ENCODE data around the gene ATG12. TPM values are rescaled to one million over a fixed set of nuclear protein-coding genes. Genes with fewer than 3 reads are reported as not detected.
A peak's percentile ranks its signal among the peaks of the same experiment; 100 is the strongest.
"Not testable (repeated sequence)": the region's sequence is repeated elsewhere in the genome, so short reads cannot be mapped to it uniquely, and the experiment has no call there.

ATG12 gene
- polyA plus RNA-seq, 3 donors from 2014 or later, result 91.5 to 140 (median 130) TPM

DNA sequence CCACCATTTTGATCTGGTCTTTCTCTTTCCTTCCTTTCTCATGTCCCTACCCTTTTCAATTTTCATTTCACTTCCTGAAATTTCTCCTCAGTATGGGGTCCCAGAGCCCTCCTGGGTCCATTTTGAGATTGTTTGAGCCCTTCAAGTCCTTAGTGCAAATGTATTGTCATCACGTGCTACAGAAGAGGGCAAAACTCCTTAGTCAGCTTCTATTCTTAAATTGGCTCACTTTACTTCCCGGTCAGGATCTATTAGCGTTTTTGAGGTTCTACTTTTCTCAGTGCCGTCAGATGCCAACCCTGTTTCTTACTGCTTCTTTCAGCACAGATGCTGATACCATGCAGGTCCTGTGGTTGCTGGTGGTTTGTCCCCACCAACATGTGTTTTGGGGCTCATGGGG is 5.9 kb downstream of the ATG12 start:
- peaks cover 34 to 58% of the 10 kb centered on the region in 2 donors for H3K4me1 Mint-ChIP-seq
- H3K4me3 Mint-ChIP-seq, result no peak overlapping the region
- peaks cover 18 to 31% (median 26%) of the 10 kb centered on the region in 3 donors for H3K36me3 Mint-ChIP-seq

GRCh38 chr5:115831163-115831768 is 10.1 kb downstream of the ATG12 start:
- Mint-ChIP-seq H3K36me3 (peaks cover 17 to 40% (median 28%) of the 10 kb centered on the region in 3 donors), H3K27me3 (ENCODE audit: low read depth in 3 of 3) (no peaks in the 10 kb centered on the region), H3K9me3 (no peaks in the 10 kb centered on the region), H3K4me1 (peaks cover 4 to 19% of the 10 kb centered on the region in 2 donors), H3K27ac (peak overlapping the region in 5 of 6 donors; percentile 4 to 59 (median 28)), H3K4me3 (no peak overlapping the region)
- DNase-seq, result peak; percentile 31 to 40 (median 32)

More for the DNA sequence above, 5.9 kb downstream of the ATG12 start:
- DNase-seq, result no peak
- Mint-ChIP-seq H3K27ac (peak overlapping the region in 2 of 6 donors; percentile 17 to 48), H3K27me3 (ENCODE audit: low read depth in 3 of 3) (peaks cover 0 to 3% (median 0%) of the 10 kb centered on the region in 3 donors), H3K9me3 (no peaks in the 10 kb centered on the region)

DNA sequence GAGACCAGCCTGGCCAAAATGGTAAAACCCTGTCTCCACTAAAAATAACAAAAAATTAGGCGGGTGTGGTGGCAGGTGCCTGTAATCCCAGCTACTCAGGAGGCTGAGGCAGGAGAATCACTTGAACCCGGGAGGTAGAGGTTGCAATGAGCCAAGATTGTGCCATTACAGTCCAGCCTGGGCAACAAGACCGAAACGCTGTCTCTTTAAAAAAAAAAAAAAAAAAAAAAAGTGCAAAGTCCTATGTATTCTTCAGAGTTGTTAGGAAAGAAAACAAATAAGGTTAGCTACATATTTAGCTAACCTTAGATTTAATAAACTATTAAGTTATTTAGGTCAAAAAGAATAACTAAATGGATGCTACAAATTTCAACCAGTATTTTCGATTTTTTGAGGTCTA is 11.5 kb downstream of the ATG12 start:
- Mint-ChIP-seq H3K36me3 (peaks cover 11 to 31% (median 20%) of the 10 kb centered on the region in 3 donors), H3K27me3 (ENCODE audit: low read depth in 3 of 3) (peaks cover 0 to 2% (median 0%) of the 10 kb centered on the region in 3 donors), H3K4me1 (peaks cover 2 to 13% of the 10 kb centered on the region in 2 donors), H3K27ac (no peak overlapping the region), H3K4me3 (no peak overlapping the region), H3K9me3 (peaks cover 0 to 2% (median 0%) of the 10 kb centered on the region in 6 donors)
- no peak for DNase-seq

DNA sequence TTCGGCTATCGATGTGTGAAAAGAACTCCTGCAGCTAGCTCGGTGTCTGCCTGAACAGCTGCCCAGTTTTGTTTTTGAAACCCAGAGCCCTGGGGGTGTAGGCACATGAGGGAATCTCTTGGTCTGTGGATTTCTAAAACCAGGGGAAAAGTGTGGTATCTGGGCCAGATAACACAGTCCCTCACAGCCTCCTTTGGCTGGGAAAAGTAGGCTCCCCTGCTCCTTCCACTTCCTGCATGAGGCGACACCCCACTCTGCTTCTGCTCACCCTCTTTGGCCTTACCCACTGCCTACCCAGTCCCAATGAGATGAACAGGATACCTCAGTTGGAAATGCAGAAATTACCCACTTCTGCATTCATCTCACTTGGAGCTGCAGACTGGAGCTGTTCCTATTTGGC is 15.4 kb downstream of the ATG12 start:
- peaks cover 0 to 17% (median 2%) of the 10 kb centered on the region in 6 donors for H3K9me3 Mint-ChIP-seq
- no peak overlapping the region for H3K27ac Mint-ChIP-seq
- H3K4me1 Mint-ChIP-seq, result peaks cover 0 to 2% of the 10 kb centered on the region in 2 donors
- no peak overlapping the region for H3K4me3 Mint-ChIP-seq
- peaks cover 2 to 5% (median 2%) of the 10 kb centered on the region in 3 donors for H3K27me3 Mint-ChIP-seq (ENCODE audit: low read depth in 3 of 3)
- DNase-seq, result no peak
- peaks cover 6 to 16% (median 6%) of the 10 kb centered on the region in 3 donors for H3K36me3 Mint-ChIP-seq

- H3K36me3 Mint-ChIP-seq, result peaks cover 5 to 15% (median 5%) of the 10 kb centered on the region in 3 donors
- H3K9me3 Mint-ChIP-seq, result peaks cover 0 to 17% (median 3%) of the 10 kb centered on the region in 6 donors
- H3K4me3 Mint-ChIP-seq; H3K27me3 Mint-ChIP-seq (ENCODE audit: low read depth in 3 of 3); H3K4me1 Mint-ChIP-seq; H3K27ac Mint-ChIP-seq; DNase-seq: not testable (repeated sequence)
Observed at GRCh38 chr5:115824983-115825382, 16.4 kb downstream of the ATG12 start.

DNA sequence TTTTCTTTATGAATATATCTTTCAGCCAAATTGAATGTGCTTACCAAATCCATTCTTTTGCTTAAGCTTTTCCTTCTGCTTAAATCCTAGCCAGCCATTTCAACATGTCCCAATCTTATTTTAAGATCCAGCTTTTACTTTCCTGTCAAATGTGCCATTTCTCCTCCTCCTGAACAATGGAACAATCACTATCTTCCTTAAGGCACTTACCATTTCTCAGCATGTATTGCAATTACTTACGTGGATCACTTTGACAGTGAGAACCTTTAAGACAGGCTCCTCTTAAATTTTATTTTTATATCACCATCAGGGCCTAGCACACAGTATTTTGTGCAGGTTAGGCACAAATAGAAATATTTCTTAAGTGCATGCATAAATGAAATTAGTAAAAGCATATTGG is 20.5 kb downstream of the ATG12 start:
- peaks cover 0 to 8% of the 10 kb centered on the region in 2 donors for H3K4me1 Mint-ChIP-seq
- no peaks in the 10 kb centered on the region for H3K36me3 Mint-ChIP-seq
- H3K27ac Mint-ChIP-seq, result no peak overlapping the region
- H3K9me3 Mint-ChIP-seq, result peaks cover 0 to 17% (median 3%) of the 10 kb centered on the region in 6 donors
- no peak overlapping the region for H3K4me3 Mint-ChIP-seq
- no peak for DNase-seq
- peaks cover 13 to 24% (median 16%) of the 10 kb centered on the region in 3 donors for H3K27me3 Mint-ChIP-seq (ENCODE audit: low read depth in 3 of 3)

- H3K4me1 Mint-ChIP-seq, result peaks cover 7 to 11% of the 10 kb centered on the region in 2 donors
- H3K27ac Mint-ChIP-seq, result no peak overlapping the region
- peaks cover 0 to 15% (median 2%) of the 10 kb centered on the region in 6 donors for H3K9me3 Mint-ChIP-seq
- H3K4me3 Mint-ChIP-seq, result no peak overlapping the region
- H3K27me3 Mint-ChIP-seq (ENCODE audit: low read depth in 3 of 3), result peaks cover 20 to 39% (median 28%) of the 10 kb centered on the region in 3 donors
- DNase-seq, result no peak
- no peaks in the 10 kb centered on the region for H3K36me3 Mint-ChIP-seq
Observed at GRCh38 chr5:115818821-115819220, 22.5 kb downstream of the ATG12 start.

DNA sequence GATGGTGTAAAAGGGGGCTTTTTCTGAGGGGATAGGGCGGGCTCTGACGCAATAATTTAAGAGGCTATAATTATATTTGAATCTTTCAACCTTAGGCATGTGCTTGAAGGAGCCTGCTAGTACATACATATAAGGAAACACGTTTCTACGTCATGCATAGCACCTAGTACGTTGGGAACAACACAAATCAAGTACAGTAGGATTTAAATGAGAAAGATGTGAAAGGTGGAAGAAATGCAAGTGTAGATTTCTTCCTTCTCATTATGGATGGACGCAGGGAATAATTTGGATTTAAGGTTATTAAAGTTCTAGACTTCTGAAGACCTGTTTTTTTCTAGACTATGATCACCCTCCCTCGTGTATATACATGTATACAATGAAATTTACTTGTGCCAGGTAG is 24.0 kb downstream of the ATG12 start:
- DNase-seq, result no peak
- H3K36me3 Mint-ChIP-seq, result no peaks in the 10 kb centered on the region
- H3K4me3 Mint-ChIP-seq, result no peak overlapping the region
- H3K9me3 Mint-ChIP-seq, result peaks cover 0 to 6% (median under 1%) of the 10 kb centered on the region in 6 donors
- H3K27ac Mint-ChIP-seq, result no peak overlapping the region
- H3K27me3 Mint-ChIP-seq (ENCODE audit: low read depth in 3 of 3), result peaks cover 19 to 45% (median 35%) of the 10 kb centered on the region in 3 donors
- H3K4me1 Mint-ChIP-seq, result peaks cover 7 to 11% of the 10 kb centered on the region in 2 donors

GRCh38 chr5:115816226-115817081 is 24.9 kb downstream of the ATG12 start, which contains the start of gene CDO1:
Gene CDO1, minus strand, starts transcription at chr5:115816659. Its CDS starts 262 bp downstream, at chr5:115816397.
- Mint-ChIP-seq H3K4me1 (peaks cover 7 to 11% of the 10 kb centered on the region in 2 donors), H3K27ac (no peak within 1 kb of the TSS), H3K36me3 (no peaks in the 10 kb centered on the region), H3K27me3 (ENCODE audit: low read depth in 3 of 3) (peaks cover 19 to 47% (median 37%) of the 10 kb centered on the region in 3 donors), H3K4me3 (peak within 1 kb of the TSS in 4 of 5 donors; percentile 16 to 55 (median 48)), H3K9me3 (peaks cover 0 to 2% (median under 1%) of the 10 kb centered on the region in 6 donors)
- no peak for DNase-seq

- Mint-ChIP-seq H3K9me3 (peaks cover 0 to 2% (median 0%) of the 10 kb centered on the region in 6 donors), H3K27me3 (ENCODE audit: low read depth in 3 of 3) (peaks cover 19 to 50% (median 39%) of the 10 kb centered on the region in 3 donors), H3K4me3 (peak overlapping the region in 2 of 5 donors; percentile 16 to 48), H3K27ac (no peak overlapping the region), H3K4me1 (peaks cover 7 to 11% of the 10 kb centered on the region in 2 donors), H3K36me3 (no peaks in the 10 kb centered on the region)
- DNase-seq, result no peak
Observed at GRCh38 chr5:115815693-115816225, 25.6 kb downstream of the ATG12 start.

DNA sequence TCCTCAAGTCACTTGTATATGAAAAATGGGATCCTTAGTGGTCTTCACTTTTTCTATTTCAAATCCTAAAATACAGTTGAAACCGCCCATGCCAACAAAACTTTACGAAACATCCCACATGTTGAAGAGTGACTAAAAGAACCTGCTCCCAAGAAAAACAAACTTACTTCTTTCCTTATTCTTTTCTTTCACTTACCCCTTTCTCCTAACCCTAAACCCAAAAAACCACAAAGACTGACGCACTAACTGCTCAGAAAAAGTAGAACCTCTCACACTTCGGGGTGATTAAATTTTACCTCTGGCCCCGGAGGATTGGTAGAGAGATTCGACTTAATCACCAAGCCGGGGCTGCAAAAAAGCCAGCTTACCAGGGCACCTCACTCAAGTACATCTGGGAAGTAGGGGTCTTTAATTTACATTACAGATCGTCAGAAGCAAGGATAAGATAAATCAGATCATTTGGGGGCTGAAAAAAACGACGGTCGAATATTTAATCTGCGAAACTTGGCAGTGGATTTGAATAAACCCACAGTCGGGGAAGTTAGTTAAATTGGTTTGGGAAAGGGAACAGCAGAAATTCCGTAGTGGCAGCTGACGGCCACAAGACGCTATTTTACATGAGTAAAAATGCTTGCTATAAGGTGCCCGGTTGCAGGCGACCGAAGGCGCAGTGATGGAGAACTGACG is 26.2 kb downstream of the ATG12 start:
- H3K27ac Mint-ChIP-seq, result no peak overlapping the region
- H3K4me1 Mint-ChIP-seq, result peaks cover 7 to 11% of the 10 kb centered on the region in 2 donors
- H3K36me3 Mint-ChIP-seq, result no peaks in the 10 kb centered on the region
- peaks cover 19 to 47% (median 39%) of the 10 kb centered on the region in 3 donors for H3K27me3 Mint-ChIP-seq (ENCODE audit: low read depth in 3 of 3)
- peaks cover 0 to 2% (median 0%) of the 10 kb centered on the region in 6 donors for H3K9me3 Mint-ChIP-seq
- no peak for DNase-seq
- H3K4me3 Mint-ChIP-seq, result peak overlapping the region in 4 of 5 donors; percentile 2 to 48 (median 21)

- H3K36me3 Mint-ChIP-seq, result no peaks in the 10 kb centered on the region
- no peak overlapping the region for H3K27ac Mint-ChIP-seq
- peaks cover 14 to 40% (median 39%) of the 10 kb centered on the region in 3 donors for H3K27me3 Mint-ChIP-seq (ENCODE audit: low read depth in 3 of 3)
- H3K4me3 Mint-ChIP-seq, result no peak overlapping the region
- peaks cover 7 to 11% of the 10 kb centered on the region in 2 donors for H3K4me1 Mint-ChIP-seq
- peak in 2 of 3 donors; percentile 21 to 25 for DNase-seq
- peaks cover 0 to under 1% (median 0%) of the 10 kb centered on the region in 6 donors for H3K9me3 Mint-ChIP-seq
Observed at GRCh38 chr5:115813719-115814118, 27.6 kb downstream of the ATG12 start.

DNA sequence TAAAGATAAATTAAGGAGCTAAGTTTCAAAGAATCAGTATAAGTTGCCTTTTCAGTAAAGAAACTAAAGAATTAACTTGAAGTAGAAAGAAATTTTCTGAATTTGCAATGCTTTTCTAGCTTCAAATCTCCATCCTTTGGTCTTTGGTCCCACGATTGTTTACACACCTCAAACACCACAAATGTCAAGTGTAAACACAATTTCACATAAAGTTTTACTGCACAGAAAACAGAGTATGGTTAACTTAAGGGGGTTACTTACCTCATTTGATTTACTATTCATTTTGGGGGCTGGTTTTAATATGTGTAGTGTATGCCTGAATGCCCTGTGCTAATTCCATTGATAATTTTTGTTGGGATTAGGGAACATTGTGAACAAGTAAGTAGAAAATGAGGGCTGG is 29.0 kb downstream of the ATG12 start:
- Mint-ChIP-seq H3K27me3 (ENCODE audit: low read depth in 3 of 3) (peaks cover 14 to 37% (median 36%) of the 10 kb centered on the region in 3 donors), H3K4me3 (no peak overlapping the region), H3K36me3 (no peaks in the 10 kb centered on the region), H3K27ac (no peak overlapping the region), H3K4me1 (peaks cover 7 to 11% of the 10 kb centered on the region in 2 donors), H3K9me3 (no peaks in the 10 kb centered on the region)
- no peak for DNase-seq

All from immature natural killer cell (primary cell).